Skin epidermis (tissue), 12 donors: Measurements from ENCODE around the gene AGER.
"Not testable (repeated sequence)": the region's sequence is repeated elsewhere in the genome, so short reads cannot be mapped to it uniquely, and the experiment has no call there.

Experiments
- H3K27ac ChIP-seq, 21 experiments: fragments of 200-600 bp; sonication (generic) in 11 of 21; one replicate each; pipeline ENCODE4 v1.5.0; 2020; ENCODE audit warnings: mild to moderate bottlenecking in 3 of 21, inconsistent platforms in 2 of 21, moderate library complexity in 2 of 21
- H3K4me3 ChIP-seq, 7 experiments: fragments of 200-600 bp; sonication (generic) in 2 of 7; one replicate each; pipeline ENCODE4 v1.5.0; 2020; ENCODE audit warnings: inconsistent platforms in 2 of 7, mild to moderate bottlenecking in 2 of 7, moderate library complexity in 1 of 7

AGER gene

GRCh38 chr6:32153564-32154513, 30.2 kb downstream of the AGER start, which contains the start of gene PPT2:
Gene PPT2, plus strand, starts transcription at chr6:32154141. Its CDS starts 454 bp downstream, at chr6:32154595.
- peak within 1 kb of the TSS; percentile 31 to 96 (median 86) for H3K27ac ChIP-seq
- H3K4me3 ChIP-seq, result peak within 1 kb of the TSS; percentile 56 to 78 (median 71)

DNA sequence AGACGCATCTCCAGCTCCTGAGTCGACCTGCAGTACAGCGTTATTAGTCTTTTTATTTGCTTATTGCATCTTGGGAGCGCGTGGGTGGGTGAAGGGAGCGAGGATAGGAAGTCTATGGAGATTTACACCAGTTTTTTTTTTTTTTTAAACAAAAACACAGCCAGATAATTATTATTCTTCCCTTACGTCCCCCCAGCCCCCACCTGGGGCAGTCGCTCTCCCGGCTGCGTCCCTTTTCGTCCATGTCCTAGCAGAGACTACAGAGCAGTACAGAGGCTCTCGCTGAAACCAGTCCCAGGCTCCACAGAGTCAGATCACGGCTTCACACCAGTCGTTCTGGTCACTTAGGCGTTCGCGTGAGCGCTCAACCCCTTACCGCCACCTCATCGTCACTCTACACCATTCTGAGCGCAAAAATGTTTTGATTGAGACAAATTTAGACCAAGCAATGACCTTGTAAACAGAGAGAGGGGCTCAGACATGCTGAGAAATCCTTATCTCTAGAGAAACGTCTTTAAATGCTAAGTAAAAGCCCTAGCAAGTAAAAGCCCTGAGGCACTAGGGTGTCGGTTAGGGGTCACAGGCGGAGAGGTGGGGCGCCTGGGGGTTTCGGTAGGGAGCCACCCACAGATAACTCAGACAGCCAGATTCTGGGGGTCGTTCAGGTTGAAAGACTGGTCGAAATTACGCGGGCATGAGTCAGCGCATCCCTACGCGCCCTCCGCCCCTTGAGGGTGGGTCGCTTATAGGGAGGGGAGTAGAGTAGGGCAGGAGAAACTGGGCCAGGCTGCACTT, 31.1 kb downstream of the AGER start:
- H3K4me3 ChIP-seq, result peak overlapping the region; percentile 56 to 78 (median 71)
- peak overlapping the region; percentile 0 to 96 (median 86) for H3K27ac ChIP-seq

DNA sequence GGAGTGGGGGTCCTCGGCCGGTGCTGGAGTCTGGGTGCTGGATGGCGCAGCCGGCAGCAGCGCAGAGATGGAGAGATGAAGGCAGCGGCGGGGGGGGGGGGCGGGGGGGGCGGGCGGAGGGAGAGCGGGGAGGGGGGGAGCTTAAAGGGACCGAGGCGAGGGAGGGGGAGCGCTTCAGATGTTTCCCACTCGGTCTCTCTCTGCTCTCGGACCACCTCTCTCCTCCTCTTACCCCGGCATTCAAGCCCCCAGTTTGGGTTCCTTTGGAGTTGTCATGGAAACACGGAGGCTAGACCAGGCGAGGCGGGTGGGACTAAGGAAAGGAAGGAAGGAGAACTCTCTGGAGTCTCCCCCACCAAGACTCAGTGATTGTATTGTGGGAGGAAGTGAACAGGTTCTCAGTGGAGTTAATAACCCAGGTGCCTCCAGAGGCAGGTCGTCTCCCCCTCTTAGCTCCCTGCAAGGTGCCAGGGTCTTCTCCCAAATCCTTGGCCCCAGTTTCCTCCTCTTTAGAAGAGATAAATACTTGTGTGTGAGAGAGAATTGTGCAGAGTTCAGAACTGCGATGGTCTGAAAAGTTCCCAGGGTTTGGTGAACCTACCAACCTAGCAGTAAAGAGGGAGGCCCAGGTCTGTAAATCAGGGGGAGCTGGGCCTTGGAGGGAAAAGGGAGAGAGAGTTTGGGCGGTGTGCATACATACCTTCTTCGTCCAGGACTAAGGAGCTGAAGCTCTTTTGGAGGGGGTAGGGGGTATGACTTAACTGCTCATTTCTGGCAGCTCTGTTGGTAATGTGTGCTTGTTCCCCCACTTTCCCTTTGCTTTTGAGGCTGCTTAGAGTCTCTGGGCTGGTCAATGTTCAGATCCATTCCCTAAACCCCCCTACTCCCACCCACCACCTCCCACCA, 31.9 kb downstream of the AGER start, which contains the start of gene PRRT1:
TSS of gene PRRT1 (minus strand) at position 77 of the 906 bp plus-strand sequence. CDS start 112 bp downstream, outside the sequence.
- peak within 1 kb of the TSS in 17 of 21 experiments; percentile 19 to 96 (median 87) for H3K27ac ChIP-seq
- peak within 1 kb of the TSS in 6 of 7 experiments; percentile 56 to 78 (median 72) for H3K4me3 ChIP-seq

DNA sequence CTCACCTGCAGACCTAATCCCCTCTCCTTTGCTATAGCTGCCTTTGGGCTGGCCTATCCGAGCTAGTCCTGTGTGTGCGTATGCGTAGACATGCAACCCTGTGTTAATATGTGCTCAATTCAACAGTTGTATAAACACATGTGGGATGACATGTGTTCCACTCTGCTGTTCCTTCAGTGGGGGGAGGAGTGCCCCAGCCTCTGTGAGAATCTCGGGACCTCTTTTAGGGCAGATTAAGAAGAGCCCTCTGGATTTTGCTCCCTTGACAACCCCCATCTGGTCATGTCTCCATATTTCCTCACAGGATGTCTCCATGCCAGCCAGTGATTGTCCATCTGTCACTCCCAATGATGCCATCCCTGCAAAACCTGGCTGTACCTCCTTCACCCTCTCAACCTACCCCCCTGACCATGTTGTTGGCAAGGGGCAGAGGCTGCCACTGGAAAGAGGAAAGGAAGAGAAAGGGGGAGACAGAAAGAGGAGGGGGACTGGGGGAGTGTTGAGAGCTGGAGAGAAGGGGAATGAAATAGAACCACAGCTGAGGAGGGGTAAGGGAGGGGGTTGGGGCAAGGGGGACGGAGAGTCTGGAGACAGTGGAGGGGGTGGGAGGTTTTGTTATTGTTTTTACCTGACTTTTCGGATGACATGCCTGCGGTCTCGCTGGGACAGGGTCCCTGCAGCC, 32.7 kb downstream of the AGER start:
- Histone ChIP-seq H3K4me3 (peak overlapping the region in 3 of 7 experiments; percentile 13 to 27 (median 26)), H3K27ac (peak overlapping the region in 1 of 21 experiments; percentile 77)

GRCh38 chr6:32149932-32150870, 33.9 kb downstream of the AGER start:
- Histone ChIP-seq H3K27ac (no peak overlapping the region), H3K4me3 (no peak overlapping the region)

GRCh38 chr6:32149092-32149755, 34.8 kb downstream of the AGER start:
- peak overlapping the region in 2 of 21 experiments; percentile 5 to 44 for H3K27ac ChIP-seq
- peak overlapping the region; percentile 15 to 43 (median 25) for H3K4me3 ChIP-seq

DNA sequence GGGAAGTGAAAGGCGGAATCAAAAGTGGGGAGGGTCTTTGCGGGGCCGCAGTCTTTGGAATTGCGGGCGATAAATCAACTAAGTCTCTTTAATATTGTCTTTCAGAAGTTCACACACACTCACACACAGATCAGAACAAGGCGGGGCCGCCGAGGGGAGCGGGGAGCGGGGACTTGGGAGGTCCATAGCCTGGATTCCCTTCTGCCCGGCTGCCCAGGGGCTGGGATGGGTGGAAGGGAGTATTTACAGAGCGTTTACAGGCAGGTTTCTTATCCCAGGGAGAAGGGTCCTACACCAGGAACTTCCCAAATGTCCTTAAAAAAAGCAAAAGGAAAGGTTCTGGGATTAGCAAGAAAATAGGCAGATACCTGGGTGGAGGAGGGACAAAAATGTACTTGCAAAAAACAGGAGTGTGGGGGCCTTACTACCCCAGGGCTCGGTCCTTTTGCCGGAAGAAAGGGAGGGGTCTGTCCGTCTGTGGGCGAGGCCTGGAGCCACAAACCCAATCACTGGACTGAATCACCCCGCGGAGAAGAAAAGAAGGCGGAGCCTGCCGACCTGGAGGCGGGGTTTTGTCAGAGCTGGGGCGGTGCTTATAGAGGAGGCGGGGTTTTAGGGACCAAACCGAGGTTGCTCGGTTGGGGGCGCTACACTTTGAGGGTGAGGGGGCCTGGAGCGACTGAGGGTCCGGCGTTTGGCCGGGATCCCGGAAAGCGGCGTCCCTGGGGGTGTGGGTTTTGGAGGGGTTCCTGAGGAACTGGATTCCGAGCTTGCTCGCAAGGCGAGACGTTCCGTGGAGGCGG, 35.6 kb downstream of the AGER start:
- Histone ChIP-seq H3K4me3 (peak overlapping the region; percentile 15 to 43 (median 25)), H3K27ac (peak overlapping the region in 7 of 21 experiments; percentile 15 to 59 (median 44))

DNA sequence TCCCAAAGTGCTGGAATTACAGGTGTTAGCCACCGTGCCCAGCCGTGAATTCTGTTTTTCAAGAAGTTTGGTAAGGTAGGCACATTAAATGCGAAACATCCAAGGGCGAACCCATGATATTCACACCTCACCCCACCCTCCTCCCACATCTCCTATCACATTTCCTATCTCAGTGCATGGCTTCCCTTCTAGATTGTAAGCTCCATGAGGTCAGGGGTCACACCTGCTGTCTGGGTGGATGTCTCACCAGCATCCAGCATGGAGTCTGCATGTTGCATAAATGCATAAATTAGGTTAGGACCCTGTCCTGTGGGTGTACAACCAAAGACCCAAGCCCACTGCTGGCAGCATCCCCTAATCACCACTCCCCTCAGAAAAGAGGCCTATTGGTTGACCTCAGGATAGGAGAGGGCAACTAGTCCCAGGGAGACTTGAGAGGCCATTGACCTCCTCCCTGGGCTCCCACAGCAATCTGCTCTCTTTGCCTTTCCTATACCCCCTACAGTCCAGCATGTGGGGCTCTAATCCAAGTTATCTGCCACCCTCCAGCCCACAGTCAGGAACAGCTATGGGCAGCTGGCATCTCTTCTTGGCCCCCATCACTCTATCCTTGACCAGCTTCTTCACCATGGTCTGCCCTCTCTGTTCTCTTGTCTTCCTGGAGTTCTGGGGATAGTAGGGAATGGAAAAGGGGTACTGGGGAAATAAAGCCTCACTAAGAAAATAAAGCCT, 36.5 kb downstream of the AGER start:
- H3K4me3 ChIP-seq, result peak overlapping the region in 1 of 7 experiments; percentile 43
- H3K27ac ChIP-seq, result no peak overlapping the region

GRCh38 chr6:32146687-32147086, 37.4 kb downstream of the AGER start:
- peak overlapping the region in 1 of 21 experiments; percentile 19 for H3K27ac ChIP-seq
- no peak overlapping the region for H3K4me3 ChIP-seq

DNA sequence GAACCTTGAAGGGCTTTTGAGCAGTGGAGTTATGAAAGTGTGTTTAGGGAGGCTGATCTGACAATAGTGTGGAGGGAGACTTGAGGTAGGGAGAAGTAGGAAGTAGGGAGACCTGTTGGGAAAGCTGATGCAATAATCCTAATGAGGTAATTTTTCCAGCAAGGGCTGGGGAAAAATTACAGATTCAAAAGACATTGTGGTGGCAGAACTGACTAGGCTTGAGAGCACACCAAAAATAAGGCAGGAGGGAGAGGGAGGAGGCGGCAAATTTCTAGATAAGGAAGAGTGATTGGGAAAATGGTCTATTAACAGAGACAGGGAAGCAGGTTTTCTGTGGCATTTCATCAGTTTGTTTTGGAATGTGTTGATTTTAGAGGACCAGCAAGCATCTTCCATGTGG, 37.8 kb downstream of the AGER start:
- H3K27ac ChIP-seq, result peak overlapping the region in 1 of 21 experiments; percentile 19

DNA sequence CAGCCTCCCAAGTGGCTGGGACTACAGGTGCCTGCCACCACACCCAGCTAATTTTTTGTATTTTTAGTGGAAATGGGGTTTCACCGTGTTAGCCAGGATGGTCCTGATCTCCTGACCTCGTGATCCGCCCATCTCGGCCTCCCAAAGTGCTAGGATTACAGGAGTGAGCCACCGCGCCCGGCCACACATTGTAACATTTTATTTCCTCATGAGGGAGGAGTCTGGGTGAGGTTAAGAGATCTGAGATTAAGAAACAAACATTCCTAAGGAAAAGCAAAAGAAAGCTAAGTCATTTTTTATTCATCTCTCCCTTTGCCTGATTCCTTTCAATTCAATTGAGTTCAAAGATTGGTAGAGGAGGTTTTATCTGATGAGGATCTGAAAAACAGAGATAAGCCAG, 39.8 kb downstream of the AGER start:
- H3K4me3 ChIP-seq, result not testable (repeated sequence)
- H3K27ac ChIP-seq, result peak overlapping the region in 6 of 21 experiments; percentile 16 to 35 (median 19)

More for the DNA sequence above, 37.8 kb downstream of the AGER start:
- no peak overlapping the region for H3K4me3 ChIP-seq

GRCh38 chr6:32140420-32141046, 43.5 kb downstream of the AGER start:
- Histone ChIP-seq H3K4me3 (no peak overlapping the region), H3K27ac (no peak overlapping the region)

DNA sequence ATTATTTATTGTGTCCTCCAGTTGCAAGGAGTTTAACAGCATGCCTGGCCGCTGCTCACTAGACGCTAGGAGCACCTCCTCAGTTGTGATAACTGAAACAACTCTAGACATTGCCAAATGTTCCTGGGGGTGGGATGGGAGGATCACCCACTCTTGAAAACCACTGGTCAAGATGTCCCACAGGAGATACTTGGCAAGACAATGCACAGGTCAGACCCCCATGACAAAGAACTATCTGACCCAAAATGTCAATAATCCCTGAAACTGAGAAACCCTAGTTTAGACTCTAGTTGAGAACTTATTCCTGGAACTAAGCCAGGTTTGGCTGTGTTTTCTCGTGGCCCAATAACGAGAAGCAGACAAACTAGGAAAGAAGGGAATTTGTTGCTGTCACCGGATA, 44.5 kb downstream of the AGER start:
- H3K4me3 ChIP-seq, result no peak overlapping the region
- peak overlapping the region in 1 of 21 experiments; percentile 5 for H3K27ac ChIP-seq

GRCh38 chr6:32137454-32137853, 46.6 kb downstream of the AGER start:
- H3K4me3 ChIP-seq, result no peak overlapping the region
- H3K27ac ChIP-seq, result no peak overlapping the region

GRCh38 chr6:32133786-32134185, 50.3 kb downstream of the AGER start:
- Histone ChIP-seq H3K4me3 (no peak overlapping the region), H3K27ac (no peak overlapping the region)
